ENCODE measurements around the gene FOXL3. TPM values are rescaled to one million over a fixed set of nuclear protein-coding genes. Genes with fewer than 3 reads are reported as not detected.

Gene FOXL3
- total RNA-seq, 1 experiment from 2014 or later: not detected

DNA sequence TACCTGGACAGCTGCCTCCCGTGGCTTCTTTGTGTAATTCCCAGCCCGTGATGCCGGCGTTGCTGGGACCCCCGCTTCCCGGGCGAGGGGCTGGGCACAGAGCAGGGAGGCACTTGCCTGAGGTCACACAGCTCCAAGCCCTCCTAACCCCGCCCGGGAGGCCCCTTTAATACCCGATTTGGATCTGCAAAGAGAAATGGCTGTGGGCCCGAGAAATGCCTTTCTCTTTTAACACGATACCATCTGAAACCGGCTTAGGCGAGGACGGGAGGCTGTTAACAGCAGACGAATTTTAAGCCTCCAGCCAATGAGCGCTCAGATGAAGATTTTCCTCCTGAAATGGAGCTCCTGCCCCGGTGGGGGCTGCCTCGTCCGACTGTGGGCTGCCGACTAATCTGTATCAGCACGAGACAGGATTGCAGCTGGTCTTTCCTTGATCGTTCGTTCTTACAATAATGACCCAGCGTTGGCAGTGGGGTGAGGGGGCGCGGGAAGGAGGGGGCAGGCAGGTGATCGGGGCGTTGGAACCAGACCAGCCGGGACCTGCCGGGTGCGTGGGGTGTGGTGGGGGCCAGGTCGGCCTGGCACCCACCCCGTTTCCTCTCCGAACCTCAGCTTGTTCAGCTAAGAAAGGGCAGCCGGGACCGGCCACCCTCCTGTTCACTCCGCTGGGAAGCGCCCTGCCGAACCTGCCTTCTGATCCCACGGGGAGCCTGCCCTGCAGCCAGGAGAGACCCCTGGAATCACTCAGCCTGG is 36.2 kb upstream of the FOXL3 start:
- Mint-ChIP-seq H3K9me3 (peaks cover 13% of the 10 kb centered on the region), H3K4me3 (no peak overlapping the region)
- CTCF ChIA-PET: interaction anchor here (1.3 kb wide), 2 partner anchors 33 to 412 kb away, joined by 3 to 4 read pairs; no protein-coding TSS in a partner anchor

DNA sequence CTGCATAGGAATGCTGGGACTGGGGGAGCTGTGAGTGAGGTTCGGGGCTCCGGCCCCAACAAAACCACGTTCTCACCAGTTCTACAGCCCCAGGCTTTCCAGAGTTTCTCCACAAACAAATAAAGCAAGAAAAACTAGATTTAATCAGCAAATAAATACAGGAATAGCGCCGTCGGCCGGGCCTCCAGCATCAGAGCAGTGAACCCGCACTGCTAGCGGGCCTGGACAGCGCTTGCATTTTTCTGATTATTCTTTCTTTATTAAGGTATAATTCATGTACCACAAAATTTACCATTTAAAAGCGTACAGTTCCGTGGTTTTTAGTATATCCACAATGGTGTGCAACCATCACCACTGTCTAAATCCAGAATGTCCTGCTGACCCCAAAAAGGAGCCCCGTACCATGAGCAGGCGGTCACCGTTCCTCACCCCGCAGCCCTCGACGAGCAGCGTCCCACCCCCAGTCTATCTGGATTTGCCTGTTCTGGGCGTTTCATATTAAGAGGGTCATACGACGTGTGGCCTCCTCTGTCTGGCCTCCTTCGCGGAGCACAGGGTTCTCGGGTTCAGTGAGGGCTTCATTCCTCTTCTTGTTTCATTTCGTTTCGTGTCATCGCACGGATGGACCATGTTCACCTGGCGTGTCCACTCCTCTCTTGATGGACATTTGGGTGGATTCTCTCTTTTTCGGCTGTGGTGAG is 35.5 kb upstream of the FOXL3 start:
- H3K27me3 Mint-ChIP-seq (ENCODE audit: low read depth): no peaks in the 10 kb centered on the region; the same call in 1 of the 2 replicates
- H3K4me1 Mint-ChIP-seq: no peaks in the 10 kb centered on the region
- CTCF ChIA-PET: no interaction called here
- ATAC-seq (no peak), DNase-seq (ENCODE audit: low spot score) (no peak)
- peaks cover 17% of the 10 kb centered on the region for H3K9me3 Mint-ChIP-seq
- POLR2A ChIA-PET: no interaction called here
- peaks cover 64% of the 10 kb centered on the region for H3K36me3 Mint-ChIP-seq
- peak overlapping the region; percentile 68; the same call in 1 of the 2 replicates for H3K27ac Mint-ChIP-seq
- no peak overlapping the region for H3K4me3 Mint-ChIP-seq
- no peak for TF ChIP-seq RELA (CRISPR knock-in tag; IDR thresholded peaks at IDR 0.05; ENCODE audit: borderline replicate concordance)
- no peak for TF ChIP-seq TCF7 (CRISPR knock-in tag; IDR thresholded peaks at IDR 0.05; ENCODE audit: low read depth)
- TF ChIP-seq, protein P1, sequence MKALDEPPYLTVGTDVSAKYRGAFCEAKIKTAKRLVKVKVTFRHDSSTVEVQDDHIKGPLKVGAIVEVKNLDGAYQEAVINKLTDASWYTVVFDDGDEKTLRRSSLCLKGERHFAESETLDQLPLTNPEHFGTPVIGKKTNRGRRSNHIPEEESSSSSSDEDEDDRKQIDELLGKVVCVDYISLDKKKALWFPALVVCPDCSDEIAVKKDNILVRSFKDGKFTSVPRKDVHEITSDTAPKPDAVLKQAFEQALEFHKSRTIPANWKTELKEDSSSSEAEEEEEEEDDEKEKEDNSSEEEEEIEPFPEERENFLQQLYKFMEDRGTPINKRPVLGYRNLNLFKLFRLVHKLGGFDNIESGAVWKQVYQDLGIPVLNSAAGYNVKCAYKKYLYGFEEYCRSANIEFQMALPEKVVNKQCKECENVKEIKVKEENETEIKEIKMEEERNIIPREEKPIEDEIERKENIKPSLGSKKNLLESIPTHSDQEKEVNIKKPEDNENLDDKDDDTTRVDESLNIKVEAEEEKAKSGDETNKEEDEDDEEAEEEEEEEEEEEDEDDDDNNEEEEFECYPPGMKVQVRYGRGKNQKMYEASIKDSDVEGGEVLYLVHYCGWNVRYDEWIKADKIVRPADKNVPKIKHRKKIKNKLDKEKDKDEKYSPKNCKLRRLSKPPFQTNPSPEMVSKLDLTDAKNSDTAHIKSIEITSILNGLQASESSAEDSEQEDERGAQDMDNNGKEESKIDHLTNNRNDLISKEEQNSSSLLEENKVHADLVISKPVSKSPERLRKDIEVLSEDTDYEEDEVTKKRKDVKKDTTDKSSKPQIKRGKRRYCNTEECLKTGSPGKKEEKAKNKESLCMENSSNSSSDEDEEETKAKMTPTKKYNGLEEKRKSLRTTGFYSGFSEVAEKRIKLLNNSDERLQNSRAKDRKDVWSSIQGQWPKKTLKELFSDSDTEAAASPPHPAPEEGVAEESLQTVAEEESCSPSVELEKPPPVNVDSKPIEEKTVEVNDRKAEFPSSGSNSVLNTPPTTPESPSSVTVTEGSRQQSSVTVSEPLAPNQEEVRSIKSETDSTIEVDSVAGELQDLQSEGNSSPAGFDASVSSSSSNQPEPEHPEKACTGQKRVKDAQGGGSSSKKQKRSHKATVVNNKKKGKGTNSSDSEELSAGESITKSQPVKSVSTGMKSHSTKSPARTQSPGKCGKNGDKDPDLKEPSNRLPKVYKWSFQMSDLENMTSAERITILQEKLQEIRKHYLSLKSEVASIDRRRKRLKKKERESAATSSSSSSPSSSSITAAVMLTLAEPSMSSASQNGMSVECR (CRISPR knock-in tag; IDR thresholded peaks at IDR 0.05; ENCODE audit: borderline replicate concordance): no peak
- TF ChIP-seq, protein P2, sequence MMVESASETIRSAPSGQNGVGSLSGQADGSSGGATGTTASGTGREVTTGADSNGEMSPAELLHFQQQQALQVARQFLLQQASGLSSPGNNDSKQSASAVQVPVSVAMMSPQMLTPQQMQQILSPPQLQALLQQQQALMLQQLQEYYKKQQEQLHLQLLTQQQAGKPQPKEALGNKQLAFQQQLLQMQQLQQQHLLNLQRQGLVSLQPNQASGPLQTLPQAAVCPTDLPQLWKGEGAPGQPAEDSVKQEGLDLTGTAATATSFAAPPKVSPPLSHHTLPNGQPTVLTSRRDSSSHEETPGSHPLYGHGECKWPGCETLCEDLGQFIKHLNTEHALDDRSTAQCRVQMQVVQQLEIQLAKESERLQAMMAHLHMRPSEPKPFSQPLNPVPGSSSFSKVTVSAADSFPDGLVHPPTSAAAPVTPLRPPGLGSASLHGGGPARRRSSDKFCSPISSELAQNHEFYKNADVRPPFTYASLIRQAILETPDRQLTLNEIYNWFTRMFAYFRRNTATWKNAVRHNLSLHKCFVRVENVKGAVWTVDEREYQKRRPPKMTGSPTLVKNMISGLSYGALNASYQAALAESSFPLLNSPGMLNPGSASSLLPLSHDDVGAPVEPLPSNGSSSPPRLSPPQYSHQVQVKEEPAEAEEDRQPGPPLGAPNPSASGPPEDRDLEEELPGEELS (CRISPR knock-in tag; IDR thresholded peaks at IDR 0.05): no peak

More for the DNA sequence above, 36.2 kb upstream of the FOXL3 start:
- DNase-seq (ENCODE audit: low spot score): no peak
- TF ChIP-seq, protein P3, sequence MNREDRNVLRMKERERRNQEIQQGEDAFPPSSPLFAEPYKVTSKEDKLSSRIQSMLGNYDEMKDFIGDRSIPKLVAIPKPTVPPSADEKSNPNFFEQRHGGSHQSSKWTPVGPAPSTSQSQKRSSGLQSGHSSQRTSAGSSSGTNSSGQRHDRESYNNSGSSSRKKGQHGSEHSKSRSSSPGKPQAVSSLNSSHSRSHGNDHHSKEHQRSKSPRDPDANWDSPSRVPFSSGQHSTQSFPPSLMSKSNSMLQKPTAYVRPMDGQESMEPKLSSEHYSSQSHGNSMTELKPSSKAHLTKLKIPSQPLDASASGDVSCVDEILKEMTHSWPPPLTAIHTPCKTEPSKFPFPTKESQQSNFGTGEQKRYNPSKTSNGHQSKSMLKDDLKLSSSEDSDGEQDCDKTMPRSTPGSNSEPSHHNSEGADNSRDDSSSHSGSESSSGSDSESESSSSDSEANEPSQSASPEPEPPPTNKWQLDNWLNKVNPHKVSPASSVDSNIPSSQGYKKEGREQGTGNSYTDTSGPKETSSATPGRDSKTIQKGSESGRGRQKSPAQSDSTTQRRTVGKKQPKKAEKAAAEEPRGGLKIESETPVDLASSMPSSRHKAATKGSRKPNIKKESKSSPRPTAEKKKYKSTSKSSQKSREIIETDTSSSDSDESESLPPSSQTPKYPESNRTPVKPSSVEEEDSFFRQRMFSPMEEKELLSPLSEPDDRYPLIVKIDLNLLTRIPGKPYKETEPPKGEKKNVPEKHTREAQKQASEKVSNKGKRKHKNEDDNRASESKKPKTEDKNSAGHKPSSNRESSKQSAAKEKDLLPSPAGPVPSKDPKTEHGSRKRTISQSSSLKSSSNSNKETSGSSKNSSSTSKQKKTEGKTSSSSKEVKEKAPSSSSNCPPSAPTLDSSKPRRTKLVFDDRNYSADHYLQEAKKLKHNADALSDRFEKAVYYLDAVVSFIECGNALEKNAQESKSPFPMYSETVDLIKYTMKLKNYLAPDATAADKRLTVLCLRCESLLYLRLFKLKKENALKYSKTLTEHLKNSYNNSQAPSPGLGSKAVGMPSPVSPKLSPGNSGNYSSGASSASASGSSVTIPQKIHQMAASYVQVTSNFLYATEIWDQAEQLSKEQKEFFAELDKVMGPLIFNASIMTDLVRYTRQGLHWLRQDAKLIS (CRISPR knock-in tag; IDR thresholded peaks at IDR 0.05; ENCODE audit: borderline replicate concordance): no peak
- no peak for TF ChIP-seq TP53 (CRISPR knock-in tag; IDR thresholded peaks at IDR 0.05)
- TF ChIP-seq PRRX2 (CRISPR knock-in tag; IDR thresholded peaks at IDR 0.05): no peak
- no peak for TF ChIP-seq FOXK1 (CRISPR knock-in tag; IDR thresholded peaks at IDR 0.05)
- TF ChIP-seq, protein P4, sequence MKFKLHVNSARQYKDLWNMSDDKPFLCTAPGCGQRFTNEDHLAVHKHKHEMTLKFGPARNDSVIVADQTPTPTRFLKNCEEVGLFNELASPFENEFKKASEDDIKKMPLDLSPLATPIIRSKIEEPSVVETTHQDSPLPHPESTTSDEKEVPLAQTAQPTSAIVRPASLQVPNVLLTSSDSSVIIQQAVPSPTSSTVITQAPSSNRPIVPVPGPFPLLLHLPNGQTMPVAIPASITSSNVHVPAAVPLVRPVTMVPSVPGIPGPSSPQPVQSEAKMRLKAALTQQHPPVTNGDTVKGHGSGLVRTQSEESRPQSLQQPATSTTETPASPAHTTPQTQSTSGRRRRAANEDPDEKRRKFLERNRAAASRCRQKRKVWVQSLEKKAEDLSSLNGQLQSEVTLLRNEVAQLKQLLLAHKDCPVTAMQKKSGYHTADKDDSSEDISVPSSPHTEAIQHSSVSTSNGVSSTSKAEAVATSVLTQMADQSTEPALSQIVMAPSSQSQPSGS (CRISPR knock-in tag; IDR thresholded peaks at IDR 0.05; ENCODE audit: borderline replicate concordance, low read depth): no peak
- TF ChIP-seq, protein P5, sequence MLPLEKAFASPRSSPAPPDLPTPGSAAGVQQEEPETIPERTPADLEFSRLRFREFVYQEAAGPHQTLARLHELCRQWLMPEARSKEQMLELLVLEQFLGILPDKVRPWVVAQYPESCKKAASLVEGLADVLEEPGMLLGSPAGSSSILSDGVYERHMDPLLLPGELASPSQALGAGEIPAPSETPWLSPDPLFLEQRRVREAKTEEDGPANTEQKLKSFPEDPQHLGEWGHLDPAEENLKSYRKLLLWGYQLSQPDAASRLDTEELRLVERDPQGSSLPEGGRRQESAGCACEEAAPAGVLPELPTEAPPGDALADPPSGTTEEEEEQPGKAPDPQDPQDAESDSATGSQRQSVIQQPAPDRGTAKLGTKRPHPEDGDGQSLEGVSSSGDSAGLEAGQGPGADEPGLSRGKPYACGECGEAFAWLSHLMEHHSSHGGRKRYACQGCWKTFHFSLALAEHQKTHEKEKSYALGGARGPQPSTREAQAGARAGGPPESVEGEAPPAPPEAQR (CRISPR knock-in tag; IDR thresholded peaks at IDR 0.05): no peak
- no peak for TF ChIP-seq NR2C2 (CRISPR knock-in tag; IDR thresholded peaks at IDR 0.05)
- no peak for TF ChIP-seq TEAD4 (CRISPR knock-in tag; IDR thresholded peaks at IDR 0.05)
- TF ChIP-seq GTF2I (CRISPR knock-in tag; conservative IDR thresholded peaks at IDR 0.05): no peak
- no peak for TF ChIP-seq TCF7 (CRISPR knock-in tag; IDR thresholded peaks at IDR 0.05; ENCODE audit: low read depth)
- no peak for TF ChIP-seq NR1H2 (CRISPR knock-in tag; IDR thresholded peaks at IDR 0.05)
- no peak for TF ChIP-seq CREB1 (CRISPR knock-in tag; IDR thresholded peaks at IDR 0.05)
- TF ChIP-seq ZNF416 (CRISPR knock-in tag; IDR thresholded peaks at IDR 0.05): no peak
- TF ChIP-seq, protein P6, sequence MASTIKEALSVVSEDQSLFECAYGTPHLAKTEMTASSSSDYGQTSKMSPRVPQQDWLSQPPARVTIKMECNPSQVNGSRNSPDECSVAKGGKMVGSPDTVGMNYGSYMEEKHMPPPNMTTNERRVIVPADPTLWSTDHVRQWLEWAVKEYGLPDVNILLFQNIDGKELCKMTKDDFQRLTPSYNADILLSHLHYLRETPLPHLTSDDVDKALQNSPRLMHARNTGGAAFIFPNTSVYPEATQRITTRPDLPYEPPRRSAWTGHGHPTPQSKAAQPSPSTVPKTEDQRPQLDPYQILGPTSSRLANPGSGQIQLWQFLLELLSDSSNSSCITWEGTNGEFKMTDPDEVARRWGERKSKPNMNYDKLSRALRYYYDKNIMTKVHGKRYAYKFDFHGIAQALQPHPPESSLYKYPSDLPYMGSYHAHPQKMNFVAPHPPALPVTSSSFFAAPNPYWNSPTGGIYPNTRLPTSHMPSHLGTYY (CRISPR knock-in tag; IDR thresholded peaks at IDR 0.05): no peak
- TF ChIP-seq, protein P7, sequence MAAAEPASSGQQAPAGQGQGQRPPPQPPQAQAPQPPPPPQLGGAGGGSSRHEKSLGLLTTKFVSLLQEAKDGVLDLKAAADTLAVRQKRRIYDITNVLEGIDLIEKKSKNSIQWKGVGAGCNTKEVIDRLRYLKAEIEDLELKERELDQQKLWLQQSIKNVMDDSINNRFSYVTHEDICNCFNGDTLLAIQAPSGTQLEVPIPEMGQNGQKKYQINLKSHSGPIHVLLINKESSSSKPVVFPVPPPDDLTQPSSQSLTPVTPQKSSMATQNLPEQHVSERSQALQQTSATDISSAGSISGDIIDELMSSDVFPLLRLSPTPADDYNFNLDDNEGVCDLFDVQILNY (CRISPR knock-in tag; IDR thresholded peaks at IDR 0.05): no peak
- Mint-ChIP-seq H3K27me3 (ENCODE audit: low read depth) (no peaks in the 10 kb centered on the region), H3K27ac (no peak overlapping the region), H3K36me3 (peaks cover 63% of the 10 kb centered on the region), H3K4me1 (no peaks in the 10 kb centered on the region)
- ATAC-seq: no peak
- POLR2A ChIA-PET: no interaction called here
